Hepatic stellate cell (primary cell): Measurements from ENCODE around the gene PTPRN2.

ENCODE experiments used
- DNase-seq: peaks from one replicate; pipeline ENCODE4 v3.0.0; 2011; ENCODE audit warnings: low spot score

PTPRN2 gene

DNA sequence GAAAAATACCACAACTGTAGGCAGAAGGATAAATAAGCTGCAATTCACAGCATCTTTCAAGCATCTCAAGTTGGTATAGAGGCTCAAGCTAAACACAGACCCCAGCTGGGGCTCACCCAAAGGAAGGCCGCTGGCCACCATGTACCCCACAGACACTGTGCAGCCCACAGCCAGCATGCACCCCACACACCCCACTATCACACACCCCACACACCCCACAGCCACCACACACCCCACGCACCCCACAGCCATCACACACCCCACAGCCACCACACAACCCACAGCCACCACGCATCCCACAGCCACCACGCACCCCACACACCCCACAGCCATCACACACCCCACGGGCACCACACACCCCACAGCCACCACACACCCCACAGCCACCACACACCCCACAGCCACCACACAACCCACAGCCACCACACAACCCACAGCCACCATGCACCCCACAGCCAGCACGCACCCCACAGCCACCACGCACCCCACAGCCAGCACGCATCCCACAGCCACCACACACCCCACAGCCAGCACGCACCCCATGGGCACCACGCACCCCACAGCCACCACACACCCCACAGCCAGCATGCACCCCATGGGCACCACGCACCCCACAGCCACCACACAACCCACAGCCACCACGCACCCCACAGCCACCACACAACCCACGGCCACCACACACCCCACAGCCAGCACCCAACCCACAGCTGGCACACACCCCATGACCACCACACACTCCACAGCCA is 1036.1 kb downstream of the PTPRN2 start:
- no peak for DNase-seq

DNA sequence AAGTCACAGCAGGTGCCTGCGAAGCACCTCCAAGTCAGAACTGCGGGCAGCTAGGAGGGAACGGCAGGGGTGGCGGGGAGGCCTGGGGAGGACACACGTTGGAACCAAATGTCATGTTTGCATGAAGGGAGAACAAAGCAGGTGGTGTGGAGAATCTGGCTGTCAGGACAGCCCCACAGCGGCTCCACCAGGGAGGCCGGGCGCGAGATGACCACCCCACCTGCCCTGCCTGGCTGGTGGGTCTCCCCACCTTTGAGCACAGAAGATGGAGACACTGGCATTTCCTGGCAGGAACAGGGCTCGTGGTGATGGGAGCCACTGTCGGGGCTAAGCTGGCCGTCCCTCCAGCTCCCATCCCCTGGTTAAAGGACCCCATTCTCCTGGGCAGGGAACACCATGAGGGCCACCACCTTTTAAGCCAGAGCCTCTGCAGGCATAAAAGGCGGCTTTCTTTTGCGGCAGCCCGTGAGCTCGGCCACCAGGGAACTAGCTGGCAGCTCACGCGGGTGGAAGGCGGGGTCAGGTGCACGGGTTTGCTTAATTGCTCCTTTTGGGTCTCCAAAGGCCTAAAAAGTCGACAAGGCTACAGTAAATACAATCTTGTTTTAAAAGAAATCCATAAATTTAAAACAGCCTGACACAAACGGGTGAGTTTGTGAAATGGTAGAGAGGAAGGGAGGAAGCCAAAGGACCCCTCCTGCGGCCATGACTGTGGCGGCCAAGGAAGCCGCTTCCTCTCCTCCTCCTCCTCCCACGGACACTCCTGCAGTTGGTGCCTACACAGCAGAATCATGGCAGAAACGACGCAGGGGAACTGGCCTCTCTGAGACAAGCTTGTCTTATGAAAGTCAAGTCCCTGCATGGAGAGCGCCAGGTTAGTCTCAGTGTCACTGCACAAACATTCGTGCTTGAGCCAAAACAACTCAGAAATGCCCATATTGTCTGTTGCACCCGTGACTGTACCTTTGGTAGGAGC is 1037.0 kb downstream of the PTPRN2 start:
- no peak for DNase-seq

DNA sequence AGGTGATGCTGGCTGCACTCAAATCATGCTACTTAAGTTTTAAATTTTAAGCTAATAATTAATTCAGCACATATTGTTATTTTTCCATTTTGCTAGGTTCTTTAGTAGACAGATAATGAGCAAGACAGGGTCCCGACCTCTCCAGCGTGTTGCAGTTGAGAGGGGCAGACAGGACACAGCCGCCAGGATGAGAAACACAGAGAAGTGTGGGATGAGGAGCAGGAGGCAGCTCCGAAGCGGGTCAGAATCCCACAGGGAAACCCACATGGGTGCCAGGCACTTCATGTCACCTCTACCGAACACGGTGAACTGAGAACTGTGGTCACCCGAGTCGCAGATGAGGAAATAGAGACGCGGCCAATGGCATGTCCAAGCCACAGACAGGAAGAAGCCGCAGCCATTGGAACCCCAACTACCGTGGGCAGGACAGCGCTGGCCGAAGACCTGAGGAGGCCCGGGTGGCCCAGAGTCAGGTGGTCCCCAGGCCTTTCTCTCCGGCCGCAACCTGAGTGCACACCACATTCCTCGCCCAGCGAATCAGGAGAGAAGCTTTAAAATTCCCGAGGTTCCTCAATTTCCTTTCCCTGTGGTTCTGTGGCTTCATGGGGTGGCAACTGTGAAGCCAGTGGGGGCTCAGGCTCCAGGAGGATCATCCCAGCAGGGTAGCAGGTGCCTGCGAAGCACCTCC is 1037.9 kb downstream of the PTPRN2 start:
- no peak for DNase-seq

DNA sequence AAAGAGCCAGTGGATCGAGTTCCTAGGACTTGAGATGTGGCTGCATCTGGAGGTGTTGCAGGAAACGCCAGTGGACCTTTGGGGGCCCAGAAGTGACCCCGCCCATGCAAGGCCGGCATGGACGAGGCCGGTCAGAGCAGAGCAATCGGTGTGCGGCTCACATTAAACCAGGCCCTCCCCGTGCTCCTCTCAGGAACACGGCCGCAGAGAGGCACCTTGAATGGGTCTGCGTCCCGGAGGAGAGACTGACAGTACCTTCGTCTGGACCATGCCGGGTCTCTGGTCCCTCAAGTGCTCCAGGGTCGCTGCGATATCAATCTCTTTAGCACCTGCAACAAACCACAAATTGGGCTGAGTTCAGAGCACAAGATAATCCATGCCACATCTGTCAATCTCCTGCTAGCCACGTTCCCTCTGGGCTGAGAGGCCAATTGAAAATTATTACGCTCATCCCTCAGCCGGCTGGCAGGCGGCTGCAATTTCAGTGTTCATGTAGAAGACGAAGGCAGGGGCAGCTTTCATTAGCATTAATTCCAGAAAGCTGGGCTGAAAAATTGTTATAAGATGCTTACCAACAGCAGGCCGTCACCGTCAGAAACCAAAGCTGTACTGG is 1038.8 kb downstream of the PTPRN2 start:
- no peak for DNase-seq

DNA sequence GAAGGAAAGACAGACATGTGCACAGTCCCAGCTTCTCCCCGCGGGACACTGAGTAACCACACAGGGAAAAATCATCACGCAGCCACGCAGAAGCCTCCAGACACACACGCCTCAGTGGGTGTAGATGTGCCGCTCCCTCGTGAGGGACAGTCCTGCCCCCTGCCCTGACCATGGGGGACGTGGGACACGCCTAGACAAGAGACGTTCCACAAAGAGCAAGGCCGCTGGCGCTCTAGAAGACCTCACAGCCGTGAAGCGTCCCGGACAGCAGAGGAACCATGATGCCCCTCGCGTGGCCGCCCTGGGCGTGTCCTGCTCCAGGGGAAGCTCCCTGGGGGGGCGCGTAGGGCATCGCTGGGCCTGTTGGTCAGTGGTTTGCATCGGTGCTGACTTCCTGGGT is 1040.0 kb downstream of the PTPRN2 start:
- DNase-seq: no peak

DNA sequence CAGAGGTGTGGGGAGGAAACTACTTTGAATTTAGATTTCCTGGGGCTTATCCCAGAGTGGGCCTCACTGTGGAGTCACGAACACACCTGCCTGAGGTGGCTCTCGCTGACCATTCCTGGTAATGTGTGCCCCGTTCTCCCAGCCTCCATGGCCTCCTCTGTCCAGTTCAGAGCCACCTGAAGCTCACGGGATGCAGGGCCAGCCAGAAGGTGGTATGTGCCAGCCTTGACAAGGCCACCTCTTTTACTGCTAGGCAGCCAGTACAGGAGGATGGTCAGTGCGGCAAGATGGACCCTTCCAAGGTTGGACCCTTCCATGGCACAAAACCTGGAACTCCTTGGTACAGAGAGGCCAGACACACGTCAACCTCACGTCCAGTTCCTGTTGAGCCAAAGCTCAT is 1040.5 kb downstream of the PTPRN2 start:
- DNase-seq: no peak

DNA sequence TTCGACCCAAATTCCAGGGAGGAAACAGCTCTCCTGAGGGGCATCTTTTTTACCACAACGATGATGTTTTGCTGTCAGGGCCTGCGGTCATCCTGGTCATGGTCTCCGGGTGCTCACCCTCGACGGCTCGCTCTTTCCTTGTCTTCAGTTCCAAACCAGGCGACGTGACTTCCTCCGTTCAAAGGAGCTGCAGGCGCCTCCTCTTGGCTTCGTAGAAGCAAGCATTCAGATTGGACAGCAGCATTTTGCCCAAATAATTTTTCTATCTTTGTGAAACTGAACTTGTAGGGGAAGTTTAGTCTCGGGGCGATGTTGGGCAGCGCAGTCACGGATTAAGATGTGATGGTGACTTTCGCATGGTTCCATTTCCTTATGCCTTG is 1042.0 kb downstream of the PTPRN2 start:
- no peak for DNase-seq

DNA sequence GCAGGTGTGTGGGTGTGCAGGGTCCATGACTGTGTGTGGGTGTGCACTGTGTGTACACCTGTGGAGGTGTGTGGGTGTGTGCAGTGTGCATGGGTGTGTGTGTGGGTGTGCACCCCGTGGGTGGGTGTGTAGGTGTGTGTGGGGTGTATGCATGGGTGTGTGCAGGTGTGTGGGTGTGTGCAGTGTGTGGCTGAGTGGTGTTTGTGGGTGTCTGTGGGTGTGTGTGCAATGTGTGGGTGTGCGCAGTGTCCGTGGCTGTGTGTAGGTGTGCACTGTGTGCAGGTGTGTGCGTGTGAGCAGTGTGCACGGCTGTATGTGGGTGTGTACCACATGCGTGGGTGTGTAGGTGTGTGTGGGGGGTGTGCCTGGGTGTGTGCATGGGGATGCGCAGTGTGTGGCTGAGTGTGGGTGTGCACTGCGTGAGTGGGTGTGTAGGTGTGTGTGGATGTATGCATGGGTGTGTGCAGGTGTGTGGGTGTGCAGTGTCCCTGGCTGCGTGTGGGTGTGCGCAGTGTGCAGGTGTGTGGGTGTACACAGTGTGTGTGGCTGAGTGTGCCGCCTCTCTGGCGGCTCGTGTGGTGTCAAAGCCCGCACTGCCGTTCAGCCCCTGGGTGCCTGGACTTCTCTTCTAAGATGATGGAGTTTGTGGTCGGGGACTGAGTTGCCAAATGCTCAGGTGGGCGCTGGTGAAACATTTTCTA is 1042.5 kb downstream of the PTPRN2 start:
- DNase-seq: no peak

DNA sequence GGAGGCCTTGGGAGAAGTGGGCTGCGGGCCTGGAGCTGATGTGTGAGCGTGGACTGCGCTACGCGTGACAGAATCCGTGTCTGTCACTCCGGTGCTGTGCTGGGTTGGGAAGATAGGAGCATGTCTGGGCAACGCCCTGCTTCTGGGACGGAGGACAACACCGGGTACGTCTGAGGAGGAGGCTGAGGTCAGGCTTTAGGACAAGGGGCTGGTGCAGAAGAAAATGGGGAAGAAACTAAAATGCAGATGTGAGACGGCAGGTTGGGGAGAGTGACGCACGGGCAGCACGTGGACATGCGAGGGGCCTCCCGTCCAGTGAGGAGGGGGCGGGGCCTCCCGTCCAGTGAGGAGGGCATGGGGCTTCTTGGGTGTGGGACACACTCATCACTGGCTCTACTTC is 1043.4 kb downstream of the PTPRN2 start:
- no peak for DNase-seq

DNA sequence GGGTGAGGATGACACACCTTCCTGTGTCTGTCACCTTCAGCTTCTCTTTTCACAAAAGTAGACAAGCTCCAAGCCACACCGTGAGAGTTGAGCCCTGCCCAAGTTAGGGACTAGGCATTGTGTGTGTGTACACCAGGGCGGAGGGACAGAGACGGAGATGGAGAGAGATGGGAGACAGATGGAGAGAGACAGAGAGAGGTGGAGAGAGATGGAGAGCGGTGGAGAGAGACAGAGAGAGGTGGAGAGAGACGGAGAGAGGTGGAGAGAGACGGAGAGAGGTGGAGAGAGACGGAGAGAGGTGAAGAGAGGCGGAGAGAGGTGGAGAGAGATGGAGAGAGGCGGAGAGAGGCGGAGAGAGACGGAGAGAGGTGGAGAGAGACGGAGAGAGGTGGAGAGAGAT is 1043.8 kb downstream of the PTPRN2 start:
- no peak for DNase-seq

DNA sequence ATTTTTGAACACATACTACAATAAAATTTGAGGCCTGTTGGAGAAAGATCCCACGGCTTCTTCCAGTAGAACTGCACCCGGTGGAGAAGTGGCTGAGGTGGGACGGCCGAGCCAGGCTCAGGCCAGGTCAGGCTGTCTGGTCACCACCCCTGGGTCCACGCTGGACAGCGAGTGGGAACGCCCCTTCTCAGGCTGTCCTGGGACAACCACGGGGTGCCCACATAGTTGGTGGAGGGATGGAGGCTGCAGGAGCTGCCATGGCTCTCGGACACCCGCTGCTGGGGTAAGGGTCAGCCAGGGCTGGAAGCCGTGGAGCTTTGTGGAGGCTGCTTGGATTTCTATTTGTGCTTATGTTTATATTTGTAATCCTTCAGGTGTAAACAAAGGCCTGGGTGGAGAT is 1044.3 kb downstream of the PTPRN2 start:
- DNase-seq: no peak

DNA sequence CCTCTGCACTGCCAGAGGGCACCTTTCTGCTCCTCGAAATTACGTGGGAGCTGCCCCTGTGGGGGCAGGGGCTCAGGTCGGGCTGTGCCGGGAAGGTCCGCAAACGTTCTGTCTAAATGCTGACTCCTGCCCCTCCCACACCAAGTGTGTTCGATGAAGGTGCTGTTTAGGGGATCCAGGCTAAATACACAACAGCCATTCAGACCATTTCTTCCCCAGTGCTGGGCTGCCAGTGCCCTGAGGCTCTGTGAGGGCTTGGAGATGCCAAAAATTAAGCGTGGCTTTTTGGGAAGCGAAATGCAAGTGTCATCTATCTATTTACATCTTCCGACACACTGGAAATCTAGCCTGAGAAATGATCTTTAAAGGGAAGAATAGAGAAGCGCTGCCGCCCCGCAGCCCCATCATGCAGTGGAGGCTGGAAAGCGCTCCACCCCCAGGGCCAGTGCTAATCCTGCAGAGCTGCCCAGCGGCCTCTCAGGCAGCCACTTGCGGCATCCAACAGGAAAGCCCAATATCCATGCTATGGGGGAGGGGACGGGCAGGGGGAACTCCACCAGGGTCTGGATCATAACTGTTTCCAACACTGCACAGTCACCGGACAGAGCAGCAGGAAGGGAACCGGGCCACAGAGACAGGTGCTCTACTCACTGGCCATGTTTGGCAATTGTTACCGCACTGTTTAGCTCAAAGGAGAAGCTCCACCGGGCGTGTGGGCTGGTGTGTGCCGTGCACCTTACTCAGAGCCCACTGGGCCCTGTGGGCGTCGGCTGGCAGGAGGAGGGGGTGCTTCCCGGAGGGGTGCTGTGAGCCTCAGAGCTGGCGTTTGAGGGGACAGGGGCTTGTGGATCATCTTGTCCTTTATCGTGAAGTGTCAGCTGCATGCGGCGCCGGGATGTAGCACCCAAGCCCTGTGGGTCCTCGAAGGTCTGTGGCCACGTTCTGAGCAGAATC is 1045.3 kb downstream of the PTPRN2 start:
- no peak for DNase-seq

DNA sequence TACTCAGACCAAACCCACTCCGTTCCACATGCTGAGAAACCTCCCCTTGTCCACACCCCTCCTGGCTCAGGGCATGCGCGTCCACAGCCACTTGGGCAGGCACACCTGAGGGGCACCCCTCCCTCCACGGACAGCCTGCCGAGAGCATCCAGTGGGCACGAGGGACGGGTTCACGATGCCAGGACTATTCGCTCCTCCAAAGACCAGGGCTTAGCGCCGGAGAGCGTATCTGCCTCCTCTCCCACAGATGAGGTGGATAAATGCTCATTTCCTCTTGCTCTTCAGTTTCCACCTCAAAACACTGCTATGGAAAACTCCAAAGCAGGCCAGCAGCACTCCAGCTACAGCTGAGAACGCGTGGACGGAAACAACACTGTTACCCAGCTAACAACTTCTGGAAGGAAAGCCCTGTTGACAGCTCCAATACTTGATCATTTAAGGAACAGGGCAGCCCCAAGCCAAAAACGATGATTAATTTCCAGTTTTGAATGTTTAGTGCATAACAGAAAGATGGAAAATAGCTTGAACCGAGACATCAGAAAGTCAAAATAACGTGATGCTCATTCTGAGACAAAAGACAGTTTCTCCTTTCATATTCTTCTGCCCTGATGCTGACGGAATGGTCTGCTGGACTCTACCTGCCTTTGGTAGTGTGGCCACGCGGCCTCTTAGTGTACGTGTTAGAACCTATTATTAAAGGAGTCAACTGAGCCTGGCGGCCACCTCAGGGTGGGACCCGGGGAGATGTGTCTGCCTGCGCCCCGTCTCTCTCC is 1046.1 kb downstream of the PTPRN2 start:
- no peak for DNase-seq

DNA sequence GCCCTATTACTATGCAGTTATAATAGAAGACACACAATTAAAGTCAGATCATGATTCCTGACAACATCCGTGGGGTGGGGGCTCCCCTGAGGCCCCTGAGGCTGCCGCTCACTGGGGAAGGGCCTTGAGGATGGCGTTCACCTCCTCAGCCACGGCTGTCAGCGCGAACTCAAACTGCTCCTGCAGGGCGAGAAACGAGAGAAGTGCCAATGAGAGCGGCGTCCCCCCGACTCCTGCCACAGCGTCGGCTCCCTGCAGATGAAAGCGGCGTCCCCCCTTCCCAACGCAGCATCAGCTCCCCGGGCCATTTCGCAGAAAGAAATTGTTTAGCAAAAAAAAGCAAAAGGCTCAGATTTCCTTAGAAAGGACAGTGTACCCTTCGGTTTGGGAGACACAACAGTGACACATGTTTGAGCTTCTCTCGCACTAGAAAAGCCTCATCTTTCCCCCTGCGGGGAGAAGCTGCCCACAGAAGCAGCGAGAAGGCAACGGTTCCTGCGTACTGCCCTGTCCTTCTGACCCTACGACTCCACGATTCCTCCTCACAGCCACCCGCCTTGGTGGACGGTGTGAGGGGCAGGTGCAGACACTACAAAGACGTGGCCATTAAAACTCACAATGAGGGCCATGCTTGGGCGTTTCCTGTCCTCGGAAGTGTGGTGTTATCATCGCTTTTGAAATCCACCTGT is 1046.9 kb downstream of the PTPRN2 start:
- no peak for DNase-seq

DNA sequence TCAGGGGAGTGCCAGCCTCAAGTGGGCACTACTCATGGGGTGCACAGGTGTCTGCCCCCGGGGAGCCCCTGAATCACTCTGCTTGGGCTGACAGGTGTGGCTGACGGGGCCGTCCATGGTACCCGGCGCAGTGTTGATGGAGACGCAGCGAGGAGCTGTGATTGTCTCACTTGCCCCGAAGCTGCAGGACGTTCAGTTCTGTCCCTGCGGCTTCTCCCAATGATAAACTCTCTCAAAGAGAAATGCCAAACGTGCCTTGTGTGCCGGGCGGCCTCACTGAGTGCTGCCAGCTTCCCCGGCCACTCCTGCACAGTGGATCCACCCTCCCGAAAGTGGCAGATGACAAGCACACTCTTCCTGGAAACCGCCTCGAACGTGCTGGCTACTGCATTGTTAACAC is 1047.6 kb downstream of the PTPRN2 start:
- DNase-seq: no peak

DNA sequence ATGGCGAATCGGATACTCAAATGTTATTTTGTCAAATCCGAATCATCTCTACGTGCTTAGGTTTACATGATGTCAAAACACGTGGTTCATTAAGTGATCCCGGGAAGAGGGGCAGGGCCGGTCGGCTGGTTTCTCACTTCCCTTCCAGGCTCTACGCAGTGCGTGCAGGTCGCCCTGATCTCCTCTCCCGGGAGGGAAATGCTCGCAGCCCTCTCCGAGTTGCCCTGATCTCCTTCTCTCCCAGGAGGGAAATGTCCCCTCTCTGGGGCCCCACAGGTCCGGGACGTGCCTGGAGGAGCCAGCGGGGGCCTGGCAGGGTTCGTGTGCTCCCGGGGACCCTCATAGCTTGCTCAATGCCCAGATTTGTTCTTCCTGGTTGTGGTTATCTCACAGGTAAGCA is 1048.1 kb downstream of the PTPRN2 start:
- DNase-seq: no peak

DNA sequence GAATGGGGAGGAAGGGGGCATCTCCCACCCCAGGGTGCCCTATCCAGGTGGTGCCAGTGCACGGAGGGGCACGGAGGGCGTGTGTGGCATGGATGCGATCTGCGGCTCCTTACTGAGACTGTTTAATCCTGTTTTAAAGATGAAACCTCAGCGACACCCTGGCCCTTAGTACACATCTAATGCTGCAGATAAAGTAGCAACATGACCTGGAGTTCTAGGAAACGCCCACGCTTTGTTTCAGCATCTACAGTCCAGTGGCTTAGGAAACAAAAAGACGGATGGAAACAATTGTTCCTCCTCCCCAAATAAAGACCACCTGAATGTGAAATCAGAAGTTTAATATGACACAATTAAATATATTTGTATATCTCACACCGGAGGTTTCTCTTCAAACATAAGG is 1048.9 kb downstream of the PTPRN2 start:
- DNase-seq: no peak

DNA sequence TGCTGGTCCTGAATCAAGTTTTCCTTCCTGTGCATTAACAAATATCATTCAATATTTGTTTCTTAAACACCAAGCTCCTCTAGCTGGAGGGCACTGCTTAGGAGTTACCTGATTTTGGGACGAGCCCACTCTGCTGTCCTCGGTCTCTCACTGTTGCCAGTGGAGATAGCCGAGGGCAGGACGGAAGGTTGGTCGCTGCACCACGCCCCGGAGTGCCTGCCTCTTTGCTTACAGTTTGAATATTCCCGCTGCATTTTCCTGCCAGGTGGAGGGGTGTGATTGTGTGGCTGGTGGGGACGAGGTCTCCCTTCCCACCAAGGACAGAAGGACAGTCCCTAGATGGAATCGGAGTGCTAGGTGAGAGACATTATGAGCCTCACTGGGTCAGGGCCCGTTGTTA is 1049.3 kb downstream of the PTPRN2 start:
- no peak for DNase-seq

DNA sequence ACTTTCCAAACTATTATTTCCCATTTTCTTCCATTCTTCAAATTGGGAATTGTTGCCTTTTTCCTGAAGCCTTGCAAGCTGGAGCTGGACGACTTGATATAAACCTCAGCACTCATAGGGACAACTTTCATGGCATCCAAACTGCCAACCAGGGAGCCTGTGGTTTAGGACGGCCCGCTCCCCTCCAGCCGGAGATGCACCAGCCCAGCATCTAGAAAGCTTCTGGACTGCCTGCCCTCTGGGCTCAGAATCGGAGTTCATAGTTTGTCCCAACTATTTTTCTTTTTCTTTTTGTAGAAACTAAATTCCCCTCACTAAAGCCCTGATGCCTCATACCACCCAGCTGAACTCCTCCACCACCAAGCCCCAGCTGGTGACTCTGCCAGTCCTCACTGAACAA is 1050.6 kb downstream of the PTPRN2 start:
- DNase-seq: no peak
